HG03025 (cell line): ENCODE measurements around the gene CBFA2T2.
"Not testable (repeated sequence)": the region's sequence is repeated elsewhere in the genome, so short reads cannot be mapped to it uniquely, and the experiment has no call there.

Source experiments
- ATAC-seq: cut with Tn5 transposase; IDR thresholded peaks from one replicate; pipeline ENCODE4 v1.9.1; 2021; ENCODE audit warnings: mild to moderate bottlenecking, moderate library complexity; ENCODE audit not compliant: unreplicated experiment, low FRiP score

The CBFA2T2 gene

DNA sequence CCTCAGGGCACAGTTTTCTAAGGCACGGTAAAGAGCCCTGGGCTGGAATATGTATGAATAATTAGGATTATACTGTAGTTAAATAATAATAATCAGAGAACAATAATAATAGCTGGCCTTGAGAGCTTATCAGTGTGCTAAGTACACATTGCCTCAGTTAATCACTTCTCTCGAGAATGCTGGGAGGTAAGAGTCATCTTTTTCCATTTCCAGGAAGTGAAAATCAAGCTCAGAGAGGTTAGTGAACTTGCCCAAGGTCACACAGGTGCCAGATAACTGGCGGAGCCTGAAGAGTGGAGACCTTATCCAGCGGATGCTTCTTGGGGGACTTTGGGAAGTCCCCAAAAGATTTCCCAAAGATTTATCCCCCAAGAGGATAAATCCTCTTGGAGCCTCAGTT is 19.4 kb upstream of the CBFA2T2 start:
- no peak for ATAC-seq

GRCh38 chr20:33470866-33471265 is 19.0 kb upstream of the CBFA2T2 start:
- no peak for ATAC-seq

DNA sequence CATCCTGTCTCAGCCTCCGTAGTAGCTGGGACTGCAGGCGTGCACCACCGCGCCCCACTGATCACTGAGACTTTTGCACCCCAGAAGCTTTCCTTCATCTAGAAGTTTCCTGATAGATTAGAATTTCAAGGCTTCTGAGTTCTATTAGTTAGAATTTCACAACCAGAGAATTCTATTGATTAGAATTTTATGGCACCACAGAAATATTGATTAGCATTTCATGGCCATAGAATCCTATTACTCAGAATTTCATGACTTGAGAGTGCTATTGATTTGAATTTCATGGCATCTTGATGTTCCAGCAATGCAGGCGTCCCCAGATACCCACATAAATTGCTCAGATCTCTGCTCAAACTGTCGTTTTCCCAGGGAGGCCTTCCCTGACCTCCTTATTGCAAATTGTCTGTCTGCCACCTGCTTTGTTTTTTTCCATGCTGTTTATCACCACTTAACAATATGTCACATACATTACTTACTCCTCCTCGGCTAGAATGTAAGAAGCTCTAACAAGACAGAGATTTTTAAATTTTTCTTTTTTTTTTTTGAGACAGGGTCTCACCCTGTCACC is 16.9 kb upstream of the CBFA2T2 start:
- no peak for ATAC-seq

DNA sequence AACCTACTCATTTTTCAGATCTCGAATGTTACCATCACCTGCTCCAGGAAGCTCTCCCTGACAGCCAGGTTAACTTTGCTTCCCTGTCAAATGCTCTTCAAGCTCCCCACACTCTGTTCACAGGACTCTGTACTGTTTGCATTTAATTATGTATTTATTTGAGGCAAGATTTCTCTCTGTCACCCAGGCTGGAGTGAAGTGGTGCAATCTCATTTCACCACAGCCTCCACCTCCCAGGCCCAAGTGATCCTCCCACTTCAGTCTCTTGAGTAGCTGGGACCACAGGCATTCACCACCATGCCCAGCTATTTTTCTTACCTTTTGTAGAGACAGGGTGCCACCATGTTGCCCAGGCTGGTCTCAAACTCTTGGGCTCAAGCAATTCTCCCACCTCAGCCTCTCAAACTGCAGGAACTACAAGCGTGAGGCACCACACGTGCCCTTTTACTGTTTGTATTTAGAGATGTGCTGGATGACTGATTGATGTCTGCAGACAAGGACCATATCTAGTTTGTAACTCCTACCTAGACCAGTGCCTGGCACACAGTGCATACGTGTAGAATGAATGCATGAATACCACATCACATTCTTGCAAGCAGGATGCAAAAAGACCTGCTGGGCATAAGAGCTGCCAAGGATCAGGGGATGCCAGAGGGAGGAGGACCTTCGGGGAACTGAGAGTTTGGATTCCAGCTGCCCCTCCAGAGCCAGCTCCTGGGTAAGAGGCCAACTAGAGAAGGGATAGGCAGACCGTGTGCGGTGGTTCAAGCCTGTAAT is 15.6 kb upstream of the CBFA2T2 start:
- ATAC-seq, result no peak

DNA sequence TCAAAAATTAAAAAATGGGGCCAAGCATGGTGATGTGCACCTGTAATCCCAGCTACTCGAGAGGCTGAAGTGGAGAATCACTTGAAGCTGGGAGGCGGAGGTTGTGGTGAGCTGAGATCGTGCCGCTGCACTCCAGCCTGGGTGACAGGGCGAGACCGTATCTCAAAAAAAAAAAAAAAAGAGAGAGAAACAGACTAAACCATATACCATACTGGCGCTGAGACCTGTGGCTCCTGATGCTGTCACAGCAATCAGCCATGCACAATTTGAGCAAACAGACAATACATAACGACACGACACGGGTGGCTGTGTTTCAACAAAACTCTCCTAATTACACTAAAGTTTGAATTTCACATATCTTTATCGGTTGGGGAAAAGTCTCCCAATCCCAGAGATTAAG is 14.9 kb upstream of the CBFA2T2 start:
- no peak for ATAC-seq

GRCh38 chr20:33475381-33476152 is 14.3 kb upstream of the CBFA2T2 start:
- no peak for ATAC-seq

DNA sequence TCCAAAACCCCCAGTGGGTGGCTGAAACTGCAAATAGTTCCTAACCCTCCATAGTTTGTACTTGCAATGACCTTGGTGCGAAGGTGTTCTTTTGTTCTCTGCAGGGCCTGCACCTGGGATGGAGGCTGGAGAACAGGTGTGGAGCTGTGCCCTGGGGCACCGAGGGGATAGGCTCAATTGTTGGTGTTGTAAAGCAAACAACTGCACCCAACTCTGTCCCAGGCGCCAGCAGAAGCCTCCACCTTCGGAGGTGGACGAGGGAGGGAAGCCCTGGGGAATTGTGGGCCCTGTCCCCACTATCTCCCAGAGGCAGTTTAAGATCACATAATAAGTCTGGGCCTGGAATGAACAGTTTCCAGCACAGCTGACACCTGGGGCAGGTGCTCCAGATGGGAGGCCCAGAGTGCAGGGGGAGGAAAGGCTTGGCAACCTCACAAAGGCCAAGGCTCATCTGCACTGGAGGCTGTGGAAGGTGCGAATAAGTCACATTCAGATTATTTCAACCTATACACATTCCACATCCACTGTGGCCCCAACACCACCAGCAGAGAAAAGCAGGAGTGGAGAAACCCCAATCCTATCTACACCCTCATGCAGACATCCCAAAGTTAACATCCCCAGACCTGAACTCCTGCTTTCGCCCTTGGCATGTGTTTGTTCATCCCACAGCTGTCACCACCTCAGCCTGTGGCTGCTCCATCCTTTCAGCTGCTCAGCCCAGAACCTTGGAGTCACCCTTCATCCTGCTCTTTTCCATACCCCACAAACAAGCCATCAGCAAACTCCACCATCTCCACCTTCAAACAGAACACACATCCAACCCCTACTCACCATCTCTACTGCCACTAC is 12.3 kb upstream of the CBFA2T2 start:
- ATAC-seq, result no peak

- no peak for ATAC-seq
Observed at GRCh38 chr20:33480048-33480447, 9.8 kb upstream of the CBFA2T2 start.

DNA sequence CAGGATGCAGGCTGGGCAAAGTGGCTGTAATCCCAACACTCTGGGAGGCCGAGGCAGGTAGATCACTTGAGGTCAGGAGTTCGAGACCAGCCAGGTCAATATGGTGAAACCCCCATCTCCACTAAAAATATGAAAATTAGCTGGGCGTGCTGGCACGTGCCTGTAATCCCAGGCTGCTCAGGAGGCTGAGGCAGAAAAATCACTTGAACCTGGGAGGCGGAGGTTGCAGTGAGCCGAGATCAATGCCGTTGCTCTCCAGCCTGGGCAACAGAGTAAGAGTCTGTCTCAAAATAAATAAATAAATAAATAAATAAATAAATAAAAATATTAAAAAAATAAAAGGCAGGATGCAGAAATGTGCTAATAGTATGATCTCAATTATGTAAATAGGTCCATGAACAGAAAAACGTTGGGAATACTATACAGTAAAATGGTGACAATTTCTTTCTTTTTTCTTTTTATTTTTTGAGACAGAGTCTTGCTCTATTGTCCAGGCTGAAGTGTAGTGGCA is 8.4 kb upstream of the CBFA2T2 start:
- no peak for ATAC-seq

- ATAC-seq, result no peak
Observed at GRCh38 chr20:33482581-33482980, 7.3 kb upstream of the CBFA2T2 start.

- ATAC-seq, result not testable (repeated sequence)
Observed at GRCh38 chr20:33483186-33483585, 6.7 kb upstream of the CBFA2T2 start.

- ATAC-seq, result no peak
Observed at GRCh38 chr20:33488201-33488600, 1.7 kb upstream of the CBFA2T2 start.

- ATAC-seq, result not testable (repeated sequence)
Observed at GRCh38 chr20:33488661-33489494, 1.0 kb upstream of the CBFA2T2 start.

DNA sequence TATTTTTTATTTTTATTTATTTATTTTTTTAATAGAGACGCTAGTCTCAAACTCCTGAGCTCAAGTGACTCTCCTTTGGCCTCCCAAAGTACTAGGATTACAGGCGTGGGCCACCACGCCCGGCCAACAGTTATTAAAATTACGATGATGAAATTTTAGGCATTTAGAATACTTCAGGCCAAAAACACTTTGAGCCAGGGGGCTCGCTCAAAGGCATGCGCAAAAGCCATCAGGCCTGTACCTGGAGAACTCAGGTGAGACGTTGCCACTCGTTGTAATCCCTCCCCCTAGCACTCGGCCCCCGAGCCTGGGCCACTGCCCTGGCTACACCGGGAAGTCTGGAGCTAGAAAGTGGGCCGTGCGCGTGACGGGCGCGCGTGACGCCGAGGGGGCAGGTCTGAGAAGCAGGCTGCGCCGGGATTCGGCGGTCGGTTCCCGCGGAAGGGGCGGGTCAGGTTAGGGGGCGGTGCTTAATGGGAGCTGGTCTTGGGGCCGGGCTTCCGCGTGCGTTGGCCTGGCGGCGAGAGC is 337 bp upstream of the CBFA2T2 start:
- ATAC-seq, result peak; percentile 90

- ATAC-seq, result no peak
Observed at GRCh38 chr20:33490934-33491656, 1.2 kb downstream of the CBFA2T2 start.

- no peak for ATAC-seq
Observed at GRCh38 chr20:33493076-33493766, 3.3 kb downstream of the CBFA2T2 start.

DNA sequence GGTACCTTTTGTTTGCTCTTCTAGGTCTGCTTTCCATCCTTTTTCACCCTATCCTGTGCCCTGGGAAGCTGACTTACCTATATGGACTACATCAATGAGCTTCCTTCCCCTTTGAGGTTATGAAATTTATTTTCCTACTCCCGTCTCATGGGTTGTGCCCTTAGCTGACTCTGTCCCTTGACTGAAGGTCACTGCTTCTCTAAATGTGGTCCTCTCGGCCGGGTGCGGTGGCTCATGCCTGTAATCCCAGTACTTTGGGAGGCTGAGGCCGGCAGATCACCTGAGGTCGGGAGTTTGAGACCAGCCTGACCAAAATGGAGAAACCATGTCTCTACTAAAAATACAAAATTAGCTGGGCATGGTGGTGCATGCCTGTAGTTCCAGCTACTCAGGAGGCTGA is 6.9 kb downstream of the CBFA2T2 start:
- not testable (repeated sequence) for ATAC-seq

GRCh38 chr20:33499355-33499754 is 9.5 kb downstream of the CBFA2T2 start:
- no peak for ATAC-seq
